Suprapubic skin (tissue), 3 donors: Measurements from ENCODE around the gene STARD13.

Experiments
- CTCF ChIP-seq, 2 donors: fragments of 200-600 bp in 1 of 2; fragments of 450-650 bp in 1 of 2; sonication (generic) in 1 of 2; IDR thresholded peaks; one replicate each; pipeline ENCODE4 v1.5.1; 2016 to 2019; ENCODE audit warnings: antibody characterized with exemption in 2 of 2, mild to moderate bottlenecking in 1 of 2, moderate library complexity in 1 of 2
- POLR2A ChIP-seq, 2 donors: fragments of 450-650 bp; IDR thresholded peaks; one replicate each; pipeline ENCODE4 v1.6.1; 2017; ENCODE audit warnings: antibody characterized with exemption in 2 of 2, mild to moderate bottlenecking in 2 of 2, moderate library complexity in 2 of 2

GRCh38 chr13:33191425-33192210 lies 93.9 kb downstream of the STARD13 start:
- TF ChIP-seq POLR2A (IDR thresholded peaks at IDR 0.05): no peak
- no peak for TF ChIP-seq CTCF (IDR thresholded peaks at IDR 0.05)
